22Rv1 (cell line): ENCODE measurements around the gene TRIM33.

ENCODE experiments used
- ZFX ChIP-seq: fragments of 450-650 bp; IDR thresholded peaks from 2 replicates; pipeline ENCODE4 v1.6.1; 2017; ENCODE audit warnings: antibody characterized with exemption, borderline replicate concordance
- TF ChIP-seq, protein P1 (sequence below): fragments of 450-650 bp; IDR thresholded peaks from 2 replicates; pipeline ENCODE4 v1.5.1; 2017; ENCODE audit warnings: mild to moderate bottlenecking

GRCh38 chr1:114482585-114482984 is 28.4 kb downstream of the TRIM33 start:
- TF ChIP-seq, protein P1, sequence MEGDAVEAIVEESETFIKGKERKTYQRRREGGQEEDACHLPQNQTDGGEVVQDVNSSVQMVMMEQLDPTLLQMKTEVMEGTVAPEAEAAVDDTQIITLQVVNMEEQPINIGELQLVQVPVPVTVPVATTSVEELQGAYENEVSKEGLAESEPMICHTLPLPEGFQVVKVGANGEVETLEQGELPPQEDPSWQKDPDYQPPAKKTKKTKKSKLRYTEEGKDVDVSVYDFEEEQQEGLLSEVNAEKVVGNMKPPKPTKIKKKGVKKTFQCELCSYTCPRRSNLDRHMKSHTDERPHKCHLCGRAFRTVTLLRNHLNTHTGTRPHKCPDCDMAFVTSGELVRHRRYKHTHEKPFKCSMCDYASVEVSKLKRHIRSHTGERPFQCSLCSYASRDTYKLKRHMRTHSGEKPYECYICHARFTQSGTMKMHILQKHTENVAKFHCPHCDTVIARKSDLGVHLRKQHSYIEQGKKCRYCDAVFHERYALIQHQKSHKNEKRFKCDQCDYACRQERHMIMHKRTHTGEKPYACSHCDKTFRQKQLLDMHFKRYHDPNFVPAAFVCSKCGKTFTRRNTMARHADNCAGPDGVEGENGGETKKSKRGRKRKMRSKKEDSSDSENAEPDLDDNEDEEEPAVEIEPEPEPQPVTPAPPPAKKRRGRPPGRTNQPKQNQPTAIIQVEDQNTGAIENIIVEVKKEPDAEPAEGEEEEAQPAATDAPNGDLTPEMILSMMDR, result no peak
- TF ChIP-seq ZFX, result no peak
